NCI-H748 (cell line): ENCODE results near the gene FRZB.
"Not testable (repeated sequence)": the region's sequence is repeated elsewhere in the genome, so short reads cannot be mapped to it uniquely, and the experiment has no call there.

ENCODE experiments used
- DNase-seq: peaks from one replicate; lab custom pipeline; 2025; ENCODE audit not compliant: unreplicated experiment; lab: John Stamatoyannopoulos, UW

Gene FRZB

DNA sequence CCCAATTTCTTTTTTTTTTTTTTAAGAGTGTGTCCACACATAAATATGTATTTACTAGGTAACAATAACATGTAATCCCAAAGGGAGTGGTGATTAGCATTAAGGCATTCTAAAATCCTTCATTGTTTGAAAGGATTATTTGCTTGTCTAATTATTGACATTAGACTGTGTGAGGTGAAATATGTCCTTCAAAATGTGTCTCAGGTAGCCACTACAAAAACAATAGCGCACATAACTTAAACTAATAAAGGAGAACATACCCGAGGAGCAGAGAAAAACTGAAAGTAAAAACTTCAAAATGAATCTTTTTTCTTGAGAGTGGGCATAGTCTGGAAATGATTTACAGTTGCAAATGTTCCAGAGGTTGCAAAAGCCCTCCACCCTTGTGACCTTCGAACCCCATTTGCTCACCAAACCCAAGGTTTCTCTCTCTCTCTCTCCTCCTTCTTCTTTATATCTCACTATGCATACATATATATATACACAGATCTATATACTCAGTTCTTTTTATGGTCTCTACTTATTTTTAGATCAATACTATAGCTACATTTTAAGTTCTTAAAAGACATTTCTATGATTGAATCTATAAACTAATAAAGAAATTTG, 24.4 kb upstream of the FRZB start:
- no peak for DNase-seq

DNA sequence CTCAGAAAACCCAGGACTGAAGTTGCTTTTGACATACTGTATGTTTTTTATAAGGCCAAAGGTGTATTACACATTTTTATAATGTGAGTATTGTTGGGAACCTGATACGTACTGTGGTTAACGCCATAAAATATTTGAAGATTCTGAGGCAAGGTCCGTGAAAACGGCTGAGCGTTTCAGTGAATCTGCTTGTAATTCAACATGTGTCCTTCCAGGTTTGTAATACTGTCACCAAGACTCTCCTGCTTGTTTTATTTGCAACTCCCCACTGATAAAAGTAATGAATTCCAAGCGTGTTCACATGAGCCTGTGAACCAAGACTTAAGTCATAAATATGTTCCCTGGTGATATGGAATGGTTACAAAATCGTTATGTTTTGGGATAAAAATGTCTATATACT, 23.9 kb upstream of the FRZB start:
- no peak for DNase-seq

DNA sequence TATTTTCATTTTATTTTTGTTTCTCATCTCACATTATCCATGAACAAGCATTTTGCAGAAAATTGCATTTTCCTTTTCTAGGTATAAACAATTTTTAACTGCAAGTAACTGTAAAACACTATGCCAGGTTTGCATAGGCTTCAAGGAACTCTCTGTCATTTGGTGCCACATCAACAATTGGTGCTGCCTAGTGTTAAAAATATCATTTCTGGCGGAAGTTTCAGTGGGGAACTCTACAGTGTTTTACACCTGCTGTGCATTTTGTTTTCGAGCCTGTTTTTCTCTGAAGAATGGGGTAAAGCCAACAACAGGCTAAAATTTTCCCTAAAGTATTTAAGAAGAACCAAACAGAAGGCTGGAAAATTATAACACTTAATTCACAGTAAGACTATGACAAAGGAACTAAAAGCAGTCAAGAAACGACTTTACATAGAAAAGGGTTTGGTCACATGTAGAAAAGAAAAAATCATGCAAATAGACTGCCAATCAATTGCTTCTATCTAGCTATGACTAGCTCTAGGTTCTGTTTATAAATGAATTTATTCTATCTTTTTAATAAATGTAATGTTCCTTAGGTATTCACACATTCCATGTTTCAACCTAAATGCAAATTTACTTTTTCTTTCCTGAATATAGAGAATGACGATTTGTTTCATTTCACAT, 21.4 kb upstream of the FRZB start:
- DNase-seq, result no peak

DNA sequence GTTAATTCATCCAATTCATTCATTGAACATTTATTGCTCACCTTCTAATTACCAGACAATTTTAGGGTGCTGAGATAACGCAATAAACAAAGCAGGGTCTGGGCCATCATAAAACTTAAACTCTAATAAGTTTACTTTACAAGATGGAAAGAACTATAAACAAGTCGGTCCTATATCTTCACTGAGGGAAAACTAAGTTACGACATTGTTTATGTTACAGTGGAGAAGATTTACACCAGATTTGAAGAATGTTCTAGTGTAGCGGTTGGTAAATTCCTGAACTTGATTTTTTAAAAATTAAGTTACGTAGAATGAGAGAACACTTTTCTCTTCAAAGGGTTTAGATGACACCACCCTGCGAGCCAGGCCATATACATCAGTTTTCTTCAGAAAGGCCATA, 20.7 kb upstream of the FRZB start:
- no peak for DNase-seq

DNA sequence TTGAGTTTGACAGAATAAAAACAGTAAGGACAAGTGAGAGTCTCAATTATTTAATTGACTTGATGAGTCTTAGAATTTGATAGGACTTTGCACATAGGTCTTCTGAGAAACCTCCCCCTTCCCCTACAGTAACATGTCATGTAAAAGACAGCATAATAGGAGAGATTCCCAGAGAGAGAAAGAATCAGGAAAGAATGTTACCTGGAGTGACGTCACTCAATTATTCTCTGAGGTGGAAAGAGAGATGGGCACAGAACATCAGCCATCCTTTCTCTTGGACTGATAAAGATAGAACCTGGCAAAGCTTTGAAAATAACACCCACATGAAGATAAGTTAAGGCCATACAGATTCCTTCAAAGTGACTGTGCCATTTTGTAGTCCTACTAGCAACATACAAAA, 19.3 kb upstream of the FRZB start:
- DNase-seq, result no peak

DNA sequence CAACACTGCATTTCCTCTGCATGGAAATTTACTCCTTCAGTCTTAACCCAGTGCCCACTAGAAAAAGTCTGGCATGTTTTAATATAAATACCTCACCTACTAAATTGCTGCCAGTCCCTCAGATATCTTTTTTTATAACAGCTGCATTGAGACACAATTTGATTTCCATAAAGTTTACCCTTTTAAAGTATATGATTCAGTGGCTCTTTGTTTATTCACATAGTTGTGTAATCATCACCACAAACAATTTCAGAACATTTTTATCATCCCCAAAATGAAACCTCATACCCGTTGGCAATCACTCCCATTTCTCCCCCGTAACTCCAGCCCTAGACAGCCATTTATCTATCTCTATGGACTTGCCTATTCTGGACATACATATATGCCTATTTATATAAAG, 17.0 kb upstream of the FRZB start:
- no peak for DNase-seq

DNA sequence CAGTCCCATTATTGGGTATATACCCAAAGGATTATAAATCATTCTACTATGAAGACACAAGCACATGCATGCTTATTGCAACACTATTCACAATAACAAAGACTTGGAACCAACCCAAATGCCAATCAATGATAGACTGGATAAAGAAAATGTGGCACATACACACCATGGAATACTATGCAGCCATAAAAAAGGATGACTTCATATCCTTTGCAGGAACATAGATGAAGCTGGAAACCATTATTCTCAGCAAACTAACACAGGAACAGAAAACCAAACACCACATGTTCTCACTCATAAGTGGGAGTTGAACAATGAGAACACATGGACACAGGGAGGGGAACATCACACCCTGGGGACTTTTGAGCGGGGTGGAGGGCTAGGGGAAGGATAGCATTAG, 13.7 kb upstream of the FRZB start:
- DNase-seq, result not testable (repeated sequence)

DNA sequence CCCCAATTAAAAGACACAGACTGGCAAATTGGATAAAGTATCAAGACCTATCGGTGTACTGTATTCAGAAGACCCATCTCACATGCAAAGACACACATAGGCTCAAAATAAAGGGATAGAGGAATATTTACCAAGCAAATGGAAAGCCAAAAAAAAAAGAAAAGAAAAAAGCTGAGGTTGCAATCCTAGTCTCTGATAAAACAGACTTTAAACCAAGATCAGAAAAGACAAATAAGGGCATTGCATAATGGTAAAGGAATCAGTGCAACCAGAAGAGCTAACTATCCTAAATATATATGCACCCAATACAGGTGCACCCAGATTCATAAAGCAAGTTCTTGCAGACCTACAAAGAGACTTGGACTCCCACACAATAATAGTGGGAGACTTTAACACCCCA, 10.2 kb upstream of the FRZB start:
- not testable (repeated sequence) for DNase-seq

DNA sequence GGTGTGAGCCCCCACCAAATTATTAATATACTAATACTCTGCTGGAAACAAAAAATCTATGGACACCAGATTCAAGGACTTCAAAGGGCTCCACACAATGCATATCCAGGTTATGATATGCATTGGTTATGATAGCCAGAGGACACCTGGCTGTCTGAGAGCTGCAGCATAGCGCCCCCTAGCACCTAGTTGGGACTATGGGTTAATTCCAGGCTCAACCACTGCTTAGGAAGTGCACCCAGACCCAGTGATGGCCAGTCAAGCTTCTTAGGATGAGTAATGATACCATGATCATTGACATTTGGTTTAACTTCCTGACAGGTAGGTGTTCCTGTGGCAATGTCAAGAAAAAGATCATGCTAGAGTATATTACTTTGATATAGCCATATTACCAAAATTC, 3.8 kb upstream of the FRZB start:
- peak; percentile 80 for DNase-seq

DNA sequence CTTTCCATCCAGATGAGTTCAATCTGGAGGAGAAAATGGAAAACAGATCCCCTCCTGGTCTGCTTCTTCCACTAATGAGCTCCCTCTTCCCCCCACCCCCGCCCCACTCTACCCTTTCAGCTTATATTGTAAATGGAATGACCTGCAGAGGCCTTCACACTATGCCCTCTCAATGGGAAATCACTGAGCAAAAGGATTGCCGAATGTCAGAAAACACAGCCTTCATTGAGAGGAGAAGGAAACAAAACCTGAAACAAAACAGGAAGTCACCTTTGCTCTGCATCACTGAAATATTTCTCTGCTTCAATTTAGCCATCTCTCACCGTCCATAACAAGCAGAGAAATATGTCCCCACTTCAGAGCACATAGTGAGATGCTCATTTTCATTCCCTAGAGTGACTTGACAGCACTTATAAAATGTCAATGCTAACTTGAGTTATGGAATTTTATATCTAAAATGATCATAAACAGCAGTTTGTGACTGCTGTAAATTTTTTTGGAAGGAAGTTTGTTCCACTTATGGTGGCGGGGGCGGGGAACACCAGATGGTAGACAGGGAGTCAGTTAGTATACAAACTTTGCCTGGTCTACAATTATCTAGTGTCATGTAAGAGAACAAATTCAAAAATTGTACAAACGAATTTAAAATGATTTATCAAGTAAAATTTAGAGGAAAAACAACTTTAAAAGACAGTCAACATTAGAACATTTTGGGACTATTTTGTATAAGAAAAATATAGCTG, 1.8 kb upstream of the FRZB start:
- DNase-seq, result peak; percentile 35

DNA sequence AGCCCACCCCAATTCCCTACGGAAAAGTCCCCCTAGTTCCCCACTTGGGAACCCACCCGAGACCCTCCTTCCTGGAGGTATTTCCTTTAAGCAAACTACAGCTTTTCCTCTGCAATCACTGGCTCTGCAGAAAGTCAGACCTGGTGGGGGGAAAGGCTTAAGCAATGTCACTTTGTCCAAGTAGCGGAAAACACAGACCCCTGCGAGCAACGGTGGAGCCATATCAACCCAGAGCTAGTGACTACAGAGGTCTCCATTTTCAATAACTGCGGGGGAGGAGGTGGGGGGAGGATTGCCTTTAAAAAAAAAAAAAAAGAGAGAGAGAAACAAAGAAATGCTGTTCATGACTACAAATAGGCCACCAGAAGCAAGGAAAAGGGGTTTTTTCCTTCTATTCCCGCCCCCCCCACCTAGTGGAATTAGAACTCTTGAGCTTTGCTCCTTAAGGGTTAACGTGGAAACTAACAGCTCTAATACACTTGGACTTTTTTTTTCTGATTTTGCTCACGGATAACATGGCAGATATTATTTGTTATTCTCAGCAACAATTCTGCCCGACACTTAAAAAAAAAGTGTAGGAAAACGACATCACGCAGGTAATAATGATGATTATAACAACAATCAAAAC, 1.1 kb upstream of the FRZB start:
- no peak for DNase-seq

DNA sequence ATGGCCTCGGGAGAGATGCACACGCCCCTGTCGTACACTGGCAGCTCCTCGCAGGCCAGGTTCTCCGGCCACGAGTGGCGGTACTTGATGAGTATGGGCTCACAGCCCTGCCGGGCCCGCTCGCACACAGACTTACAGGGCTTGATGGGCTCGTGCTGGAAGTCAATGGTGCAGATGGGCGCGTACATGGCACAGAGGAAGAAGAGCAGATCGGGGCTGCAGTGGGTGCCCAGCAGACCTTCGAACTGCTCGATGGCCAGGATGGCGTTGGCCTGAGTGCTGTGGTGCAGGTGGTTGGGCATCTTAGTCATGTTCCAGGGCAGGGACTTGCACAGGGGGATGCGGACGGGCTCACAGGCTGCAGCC, 359 bp downstream of the FRZB start:
- peak; percentile 80 for DNase-seq

DNA sequence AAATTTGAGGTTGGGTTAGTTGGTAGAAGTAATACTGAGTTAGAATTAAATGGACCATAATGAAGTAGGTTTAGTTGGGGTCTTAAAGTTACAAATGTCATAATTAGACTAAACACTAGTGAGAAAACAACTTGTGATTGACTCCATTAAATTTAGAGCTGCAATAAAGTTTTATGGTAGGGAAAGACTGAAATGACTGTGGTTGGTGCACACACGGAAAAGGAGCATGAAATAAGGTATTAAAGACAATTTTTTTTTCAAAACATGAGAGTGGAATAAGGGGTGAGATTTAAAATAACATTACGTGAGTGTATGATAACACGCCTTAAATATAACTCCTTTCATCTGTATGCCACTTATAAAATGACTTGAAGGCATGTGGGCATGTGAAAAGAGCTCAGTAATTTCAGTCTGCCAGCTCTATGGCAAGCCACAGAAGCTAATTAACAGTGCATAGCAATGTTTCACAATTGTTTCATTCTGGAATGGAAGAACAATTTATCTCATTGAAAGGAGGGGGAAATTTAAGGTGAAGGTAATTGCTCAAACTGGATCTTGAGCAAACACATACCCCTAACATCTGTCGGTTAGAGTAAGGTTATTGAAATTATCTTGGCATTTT, 1.4 kb downstream of the FRZB start:
- DNase-seq, result no peak

DNA sequence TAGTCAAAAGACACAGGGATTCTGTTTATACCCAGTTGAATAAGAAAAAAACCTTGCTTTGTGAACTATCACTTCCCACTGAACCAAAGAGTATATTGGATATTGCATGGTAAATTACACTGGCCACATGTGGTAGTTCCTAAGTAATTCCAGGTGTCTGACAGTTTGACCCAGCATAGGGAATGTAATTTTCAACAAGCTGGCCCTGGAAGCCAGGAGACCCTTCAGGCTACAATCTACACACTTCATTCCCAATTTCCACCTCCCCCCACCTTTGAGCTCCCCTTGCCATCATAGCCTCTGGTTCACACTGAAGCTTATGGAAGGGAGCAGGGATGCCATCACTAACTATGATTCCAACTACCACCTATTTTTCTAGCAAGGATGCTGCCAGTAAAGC, 2.8 kb downstream of the FRZB start:
- no peak for DNase-seq

DNA sequence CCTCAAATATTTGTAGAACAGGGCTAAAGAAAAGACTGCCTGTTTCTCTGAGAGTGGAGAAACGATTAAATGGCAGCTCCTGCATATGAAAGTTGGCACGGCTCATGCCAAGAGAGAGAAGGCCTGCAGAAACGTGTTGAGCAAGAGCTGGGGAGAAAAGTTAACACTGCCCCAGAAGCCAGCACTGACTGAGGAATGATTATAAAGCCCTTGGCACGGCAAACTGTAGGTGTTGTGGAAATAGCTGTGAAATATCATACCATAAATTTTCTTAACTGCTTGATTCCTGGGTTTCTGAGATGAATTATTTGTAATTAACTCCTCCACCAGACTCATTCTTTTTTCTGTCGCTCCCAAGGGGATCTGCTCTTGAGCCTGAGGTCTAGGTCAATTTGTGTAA, 4.3 kb downstream of the FRZB start:
- no peak for DNase-seq

DNA sequence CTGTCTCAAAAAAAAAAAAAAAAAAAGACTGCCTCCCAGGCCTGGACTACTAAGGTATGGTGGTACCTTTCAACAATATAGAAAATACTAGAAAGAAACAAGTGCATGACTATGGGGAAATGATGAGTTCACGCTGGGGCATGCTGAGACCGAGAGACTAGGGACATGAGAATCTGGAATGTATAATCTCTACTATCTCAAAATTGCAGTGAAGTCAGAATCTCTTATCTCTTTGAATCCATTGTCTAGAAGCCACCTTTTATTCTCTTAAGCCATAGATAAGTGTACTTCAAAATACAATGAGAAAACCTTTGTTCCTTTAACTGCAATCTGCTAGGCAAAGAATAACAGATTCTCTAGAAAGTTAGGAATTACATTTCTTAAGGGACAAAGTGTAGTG, 5.6 kb downstream of the FRZB start:
- DNase-seq, result no peak

DNA sequence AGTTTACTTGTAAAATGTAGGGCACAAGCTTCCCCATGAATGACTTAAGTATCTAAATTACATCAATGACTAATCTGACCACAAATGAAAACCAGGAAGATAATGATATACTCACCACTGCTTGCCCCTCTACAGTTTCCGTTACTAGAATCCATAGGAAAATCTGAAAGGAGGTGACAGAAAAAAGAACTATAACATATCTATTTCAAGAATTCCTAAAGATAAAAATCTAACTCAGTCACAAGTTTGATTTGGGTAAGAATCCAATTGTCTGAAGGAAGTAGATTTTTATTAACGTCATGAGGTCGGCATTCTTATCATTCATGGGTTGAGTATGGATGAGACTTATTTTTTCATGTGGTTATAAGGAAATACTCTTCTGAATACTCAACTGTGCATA, 7.8 kb downstream of the FRZB start:
- DNase-seq, result no peak

DNA sequence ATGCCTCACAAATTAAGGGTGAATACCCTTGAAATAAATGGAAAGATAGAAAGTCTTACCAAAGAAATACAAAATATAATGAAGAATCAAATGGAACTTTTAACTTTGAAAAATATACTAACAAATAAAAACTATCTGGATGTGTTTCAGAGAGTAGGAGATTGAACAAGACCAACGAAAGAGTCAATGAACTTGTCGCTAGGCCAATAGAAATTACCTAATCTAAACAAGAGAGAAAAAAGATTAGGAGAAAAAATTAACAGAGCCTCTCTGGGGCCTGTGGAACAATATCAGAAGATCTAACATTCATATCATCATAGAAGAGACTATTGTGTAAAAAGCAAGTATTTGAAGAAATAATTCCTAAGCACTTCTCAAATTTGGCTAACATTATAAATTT, 11.1 kb downstream of the FRZB start:
- no peak for DNase-seq

DNA sequence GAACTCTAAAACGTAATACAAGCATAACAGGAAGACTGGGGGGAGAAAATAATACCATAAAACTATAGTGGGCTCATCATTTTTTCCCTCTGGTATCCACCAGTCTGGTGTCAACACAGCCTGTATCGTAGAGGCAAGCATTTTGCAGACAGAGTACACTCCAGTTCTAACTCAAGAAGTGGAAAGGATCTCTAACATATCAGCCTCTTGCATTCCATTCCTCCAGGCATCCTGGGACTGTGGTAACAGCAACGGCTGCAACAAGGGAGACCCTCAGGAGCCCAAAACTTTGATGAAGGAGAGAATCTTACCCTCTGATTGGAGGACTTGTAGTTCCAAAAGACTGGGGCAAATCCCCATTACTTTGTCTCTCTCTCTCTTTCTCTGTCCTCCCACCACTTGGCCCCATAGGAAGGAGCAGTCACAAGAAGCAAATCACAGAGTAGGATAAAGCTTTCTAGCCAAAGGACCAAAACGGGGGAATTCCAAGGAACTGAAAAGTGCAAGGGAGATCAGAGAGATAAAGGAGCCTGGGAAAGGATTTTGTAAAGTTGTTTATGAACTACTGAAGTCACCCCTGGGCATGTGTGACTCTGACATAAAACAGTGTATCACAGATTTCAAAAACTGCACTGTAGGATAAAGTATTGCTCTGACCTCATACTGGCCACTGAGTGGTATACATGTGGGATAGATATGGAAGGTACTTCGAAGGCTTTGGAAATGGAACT, 11.9 kb downstream of the FRZB start:
- no peak for DNase-seq

DNA sequence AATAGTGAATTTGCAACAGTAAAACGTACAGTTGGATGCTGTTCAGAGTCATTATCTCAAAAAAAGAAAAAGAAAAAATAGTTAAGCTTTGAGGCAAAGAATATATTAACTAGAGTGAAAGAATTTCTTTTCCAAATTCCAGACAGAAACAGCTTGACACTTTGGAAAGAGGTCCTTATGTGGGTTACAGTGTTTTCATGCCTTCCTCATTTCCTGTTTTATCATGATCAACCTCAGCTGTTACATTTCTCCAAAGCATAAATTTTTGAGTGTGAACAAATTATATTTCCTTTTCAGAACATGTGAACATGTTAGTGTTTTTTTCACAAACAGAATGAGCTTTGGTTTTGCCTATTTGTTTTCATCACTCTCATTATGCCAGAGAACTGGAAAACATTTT, 13.6 kb downstream of the FRZB start:
- DNase-seq, result no peak

DNA sequence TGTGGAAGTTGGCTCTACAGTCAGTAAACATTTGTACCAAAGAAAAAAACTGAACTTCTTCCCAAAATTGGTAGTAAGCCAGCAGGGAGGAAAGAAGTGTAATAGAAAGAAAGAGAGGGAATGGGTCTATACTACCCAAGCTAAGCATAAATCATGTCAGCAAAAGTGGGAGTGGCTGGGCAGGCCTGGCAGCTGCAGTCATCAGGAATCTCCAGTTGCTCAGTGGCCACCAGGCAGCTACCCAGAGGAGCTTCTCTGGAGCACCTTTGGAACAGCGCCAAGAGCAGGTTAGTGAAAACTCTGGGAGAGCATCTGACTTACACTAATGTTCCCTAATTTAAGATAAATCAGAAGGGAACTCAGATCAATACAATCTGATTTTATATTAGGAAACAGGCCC, 14.3 kb downstream of the FRZB start:
- DNase-seq, result peak; percentile 92
